SU-DHL-6 (cell line): ENCODE data around the gene ITSN2.

Source experiments
- EZH2phosphoT487 ChIP-seq: fragments of 200-600 bp; sonication (generic), shearing (Covaris generic); conservative IDR thresholded peaks from 2 replicates; pipeline ENCODE4 v1.6.1; 2018; ENCODE audit warnings: mild to moderate bottlenecking, antibody characterized with exemption, low read length, moderate library complexity, mixed read lengths
- TF ChIP-seq, protein P1 (sequence below): fragments of 200-600 bp; sonication (generic); IDR thresholded peaks from one replicate; pipeline ENCODE4 v1.5.1; 2017; ENCODE audit warnings: antibody characterized with exemption, mild to moderate bottlenecking, low read length, moderate library complexity; ENCODE audit not compliant: insufficient read depth, poor library complexity, severe bottlenecking

DNA sequence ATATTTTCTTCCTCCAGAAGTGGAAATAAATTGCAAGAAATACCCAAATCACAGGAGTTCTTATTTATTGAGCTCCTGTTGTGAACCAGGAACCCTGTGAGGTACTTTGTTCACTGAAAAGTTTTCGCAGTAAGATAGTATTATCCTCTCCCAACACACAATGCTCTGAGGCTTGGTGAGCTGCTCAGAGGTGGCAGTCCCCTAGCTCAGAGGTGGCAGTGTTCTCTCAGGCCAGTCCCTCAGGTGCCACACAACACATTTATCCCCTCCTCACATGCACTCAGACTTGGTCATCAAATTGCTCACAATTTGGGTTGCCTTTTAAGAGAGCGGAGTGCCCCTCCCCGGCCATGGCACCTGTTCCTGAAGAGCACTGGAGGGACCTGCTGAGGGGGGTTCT lies 159.5 kb downstream of the ITSN2 start:
- TF ChIP-seq, protein P1, sequence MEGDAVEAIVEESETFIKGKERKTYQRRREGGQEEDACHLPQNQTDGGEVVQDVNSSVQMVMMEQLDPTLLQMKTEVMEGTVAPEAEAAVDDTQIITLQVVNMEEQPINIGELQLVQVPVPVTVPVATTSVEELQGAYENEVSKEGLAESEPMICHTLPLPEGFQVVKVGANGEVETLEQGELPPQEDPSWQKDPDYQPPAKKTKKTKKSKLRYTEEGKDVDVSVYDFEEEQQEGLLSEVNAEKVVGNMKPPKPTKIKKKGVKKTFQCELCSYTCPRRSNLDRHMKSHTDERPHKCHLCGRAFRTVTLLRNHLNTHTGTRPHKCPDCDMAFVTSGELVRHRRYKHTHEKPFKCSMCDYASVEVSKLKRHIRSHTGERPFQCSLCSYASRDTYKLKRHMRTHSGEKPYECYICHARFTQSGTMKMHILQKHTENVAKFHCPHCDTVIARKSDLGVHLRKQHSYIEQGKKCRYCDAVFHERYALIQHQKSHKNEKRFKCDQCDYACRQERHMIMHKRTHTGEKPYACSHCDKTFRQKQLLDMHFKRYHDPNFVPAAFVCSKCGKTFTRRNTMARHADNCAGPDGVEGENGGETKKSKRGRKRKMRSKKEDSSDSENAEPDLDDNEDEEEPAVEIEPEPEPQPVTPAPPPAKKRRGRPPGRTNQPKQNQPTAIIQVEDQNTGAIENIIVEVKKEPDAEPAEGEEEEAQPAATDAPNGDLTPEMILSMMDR: no peak
- TF ChIP-seq EZH2phosphoT487: no peak
